ENCODE data around the gene FLT4. TPM values are rescaled to one million over a fixed set of nuclear protein-coding genes. Genes with fewer than 3 reads are reported as not detected.

The FLT4 gene
- total and polyA plus RNA-seq, 2 of the 13 experiments (the other 11 are each of a cell fraction or from before 2014, with no cell fraction given): not detected

DNA sequence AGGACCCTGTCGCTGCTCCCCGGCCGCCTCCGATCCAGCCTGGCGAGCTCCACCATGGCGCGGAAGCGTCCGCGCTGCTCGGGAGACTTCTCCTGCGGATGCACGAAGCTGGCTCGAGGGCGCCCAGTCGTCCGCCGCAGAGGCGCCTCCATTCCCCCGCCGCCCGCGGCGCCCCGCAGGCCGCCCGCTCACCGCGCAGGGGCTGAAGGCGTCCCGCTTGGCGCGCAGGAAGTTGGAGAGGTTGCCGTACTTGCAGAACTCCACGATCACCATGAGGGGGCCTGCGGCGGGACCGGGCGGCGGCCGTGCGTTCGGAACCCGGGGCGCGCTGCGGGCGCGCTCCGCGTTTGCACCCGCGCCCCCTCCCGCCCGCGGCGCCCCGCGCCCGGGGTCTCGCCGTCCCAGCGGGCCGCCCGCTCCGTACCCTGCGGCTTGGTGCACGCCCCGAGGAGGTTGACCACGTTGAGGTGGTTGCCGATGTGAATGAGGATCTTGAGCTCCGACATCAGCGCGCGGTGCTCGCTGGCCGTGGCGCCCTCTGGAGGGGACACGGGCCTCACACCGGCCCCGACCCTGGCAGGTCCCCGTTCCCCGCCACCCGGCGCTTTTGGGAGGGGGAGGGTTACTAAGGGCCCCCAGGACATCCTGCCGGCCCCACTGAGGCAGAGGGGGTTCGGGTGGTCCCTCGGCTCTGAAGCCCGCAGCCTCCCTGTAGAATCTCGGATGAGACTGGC lies 30.4 kb downstream of the FLT4 start:
- WGBS (ENCODE audit: low lambda C conversion rate): 43% methylated on average over 34 of the region's 90 CpGs
- no peaks in the 10 kb centered on the region for H3K79me2 ChIP-seq (ENCODE audit: insufficient read depth, low read length)
- H2AFZ ChIP-seq (ENCODE audit: low read length): no peak overlapping the region
- H3K36me3 ChIP-seq (replicated peaks in 1 of 2; ENCODE audit: control insufficient read depth in 1 of 2, insufficient read depth in 2 of 2, low read length in 2 of 2): no peaks in the 10 kb centered on the region
- ChIA-PET POLR2A (no interaction called here), CTCF (ENCODE audit: low intra/inter-chr PET ratio, low total read pairs) (no interaction called here)
- no peak overlapping the region for H3K27ac ChIP-seq (ENCODE audit: extremely low read length, insufficient read depth, low read length)
- H3K4me2 ChIP-seq (ENCODE audit: low read depth, low read length): peak overlapping the region; percentile 49; the same call in 1 of the 2 replicates
- no peak for TF ChIP-seq ZNF501 (CRISPR knock-in tag; IDR thresholded peaks at IDR 0.05)
- TF ChIP-seq, protein P1, sequence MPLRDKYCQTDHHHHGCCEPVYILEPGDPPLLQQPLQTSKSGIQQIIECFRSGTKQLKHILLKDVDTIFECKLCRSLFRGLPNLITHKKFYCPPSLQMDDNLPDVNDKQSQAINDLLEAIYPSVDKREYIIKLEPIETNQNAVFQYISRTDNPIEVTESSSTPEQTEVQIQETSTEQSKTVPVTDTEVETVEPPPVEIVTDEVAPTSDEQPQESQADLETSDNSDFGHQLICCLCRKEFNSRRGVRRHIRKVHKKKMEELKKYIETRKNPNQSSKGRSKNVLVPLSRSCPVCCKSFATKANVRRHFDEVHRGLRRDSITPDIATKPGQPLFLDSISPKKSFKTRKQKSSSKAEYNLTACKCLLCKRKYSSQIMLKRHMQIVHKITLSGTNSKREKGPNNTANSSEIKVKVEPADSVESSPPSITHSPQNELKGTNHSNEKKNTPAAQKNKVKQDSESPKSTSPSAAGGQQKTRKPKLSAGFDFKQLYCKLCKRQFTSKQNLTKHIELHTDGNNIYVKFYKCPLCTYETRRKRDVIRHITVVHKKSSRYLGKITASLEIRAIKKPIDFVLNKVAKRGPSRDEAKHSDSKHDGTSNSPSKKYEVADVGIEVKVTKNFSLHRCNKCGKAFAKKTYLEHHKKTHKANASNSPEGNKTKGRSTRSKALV (CRISPR knock-in tag; IDR thresholded peaks at IDR 0.05): peak; percentile 91
- TF ChIP-seq, protein P2, sequence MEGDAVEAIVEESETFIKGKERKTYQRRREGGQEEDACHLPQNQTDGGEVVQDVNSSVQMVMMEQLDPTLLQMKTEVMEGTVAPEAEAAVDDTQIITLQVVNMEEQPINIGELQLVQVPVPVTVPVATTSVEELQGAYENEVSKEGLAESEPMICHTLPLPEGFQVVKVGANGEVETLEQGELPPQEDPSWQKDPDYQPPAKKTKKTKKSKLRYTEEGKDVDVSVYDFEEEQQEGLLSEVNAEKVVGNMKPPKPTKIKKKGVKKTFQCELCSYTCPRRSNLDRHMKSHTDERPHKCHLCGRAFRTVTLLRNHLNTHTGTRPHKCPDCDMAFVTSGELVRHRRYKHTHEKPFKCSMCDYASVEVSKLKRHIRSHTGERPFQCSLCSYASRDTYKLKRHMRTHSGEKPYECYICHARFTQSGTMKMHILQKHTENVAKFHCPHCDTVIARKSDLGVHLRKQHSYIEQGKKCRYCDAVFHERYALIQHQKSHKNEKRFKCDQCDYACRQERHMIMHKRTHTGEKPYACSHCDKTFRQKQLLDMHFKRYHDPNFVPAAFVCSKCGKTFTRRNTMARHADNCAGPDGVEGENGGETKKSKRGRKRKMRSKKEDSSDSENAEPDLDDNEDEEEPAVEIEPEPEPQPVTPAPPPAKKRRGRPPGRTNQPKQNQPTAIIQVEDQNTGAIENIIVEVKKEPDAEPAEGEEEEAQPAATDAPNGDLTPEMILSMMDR (CRISPR knock-in tag; IDR thresholded peaks at IDR 0.05): 0 out of 2 replicates have a peak, but pooled peaks have one; percentile 20
- peak; percentile 20 for TF ChIP-seq HNRNPLL (IDR thresholded peaks at IDR 0.05; ENCODE audit: low read depth, low read length, poor library complexity, severe bottlenecking)
- 0 out of 2 replicates have a peak, but pooled peaks have one; percentile 41 for TF ChIP-seq ZNF543 (CRISPR knock-in tag; IDR thresholded peaks at IDR 0.05)
- TF ChIP-seq PHF20 (CRISPR knock-in tag; IDR thresholded peaks at IDR 0.05): no peak
- in situ Hi-C loops (cut with HindIII; ENCODE audit: extremely low pct_ligation_motif_present, low pct_unique_long_range_greater_than_20kb): no loop called here
- no peaks in the 10 kb centered on the region for H3K4me1 ChIP-seq (ENCODE audit: insufficient read depth, low read length)
- H3K9ac ChIP-seq (ENCODE audit: insufficient read depth, low read depth, low read length): no peak overlapping the region
- DNase-seq (ENCODE audit: low spot score) (no peak), FAIRE-seq (no peak), ATAC-seq (peak; percentile 59)
- no peaks in the 10 kb centered on the region for H4K20me1 ChIP-seq (ENCODE audit: insufficient read depth, low read length)
- peak overlapping the region in 1 of 3 experiments; percentile 37; a peak in 2 of 6 replicates for H3K4me3 ChIP-seq (replicated peaks in 1 of 3; ENCODE audit: insufficient read depth in 1 of 3, low read depth in 2 of 3, low read length in 3 of 3)
- BruUV-seq (replicated peaks): no TSS peak
- intact Hi-C loops (cut with micrococcal nuclease; ENCODE audit: unreplicated experiment): no loop called here
- peaks cover 22 to 46% of the 10 kb centered on the region in 2 experiments for H3K27me3 ChIP-seq (ENCODE audit: control insufficient read depth in 1 of 2, insufficient read depth in 2 of 2, low read length in 2 of 2)
- H3K9me3 ChIP-seq (ENCODE audit: low read length): no peaks in the 10 kb centered on the region
